MCF 10A (cell line): ENCODE measurements around the gene RGMA. TPM values are rescaled to one million over a fixed set of nuclear protein-coding genes. Genes with fewer than 3 reads are reported as not detected.
A peak's percentile ranks its signal among the peaks of the same experiment; 100 is the strongest.

Experiments
- Bru-seq: library from RNA; stranded (reverse); fragments of 400-500 nt; gene quantifications from one replicate; lab custom pipeline; 2021; lab: Mats Ljungman, UMichigan
- BruChase-seq, 2 experiments: library from RNA; stranded (reverse); fragments of 400-500 nt; gene quantifications; one replicate each; lab custom pipeline; 2021; lab: Mats Ljungman, UMichigan
- BruUV-seq: library from RNA; stranded (reverse); fragments of 400-500 nt; replicated peaks from 2 replicates; lab custom pipeline; 2021; lab: Mats Ljungman, UMichigan
- CTCF ChIA-PET: fragments of 300-600 bp; sonication (Branson Sonifier 250); formaldehyde crosslinking; extraction: SDS; loops from one replicate; lab custom pipeline; 2021; ENCODE audit warnings: antibody characterized with exemption, inconsistent platforms; lab: Yijun Ruan, JAX
- POLR2A ChIA-PET: fragments of 300-600, 350-650 bp; sonication (Branson Sonifier 250); formaldehyde crosslinking; extraction: SDS; loops from one replicate; lab custom pipeline; 2020; ENCODE audit warnings: antibody characterized with exemption, inconsistent platforms; lab: Yijun Ruan, JAX
- DNase-seq: peaks from one replicate; pipeline ENCODE4 v3.0.0-alpha.2; 2018; ENCODE audit not compliant: unreplicated experiment
- H3K27ac Mint-ChIP-seq: one replicate; pipeline ENCODE4 v1.8.0; 2022; ENCODE audit warnings: mild to moderate bottlenecking, low read depth, mixed read lengths; ENCODE audit not compliant: unreplicated experiment
- H3K27me3 Mint-ChIP-seq: one replicate; pipeline ENCODE4 v1.8.0; 2022; ENCODE audit warnings: mixed read lengths; ENCODE audit not compliant: insufficient read depth, unreplicated experiment
- H3K36me3 Mint-ChIP-seq: one replicate; pipeline ENCODE4 v1.8.0; 2022; ENCODE audit warnings: mild to moderate bottlenecking, moderate library complexity, mixed read lengths; ENCODE audit not compliant: insufficient read depth, unreplicated experiment
- H3K4me1 Mint-ChIP-seq: one replicate; pipeline ENCODE4 v1.8.0; 2022; ENCODE audit warnings: mixed read lengths; ENCODE audit not compliant: insufficient read depth, unreplicated experiment
- H3K4me3 Mint-ChIP-seq: one replicate; pipeline ENCODE4 v1.8.0; 2022; ENCODE audit warnings: mild to moderate bottlenecking, moderate library complexity, mixed read lengths; ENCODE audit not compliant: unreplicated experiment
- H3K9me3 Mint-ChIP-seq: one replicate; pipeline ENCODE4 v1.8.0; 2022; ENCODE audit warnings: mixed read lengths; ENCODE audit not compliant: unreplicated experiment
- intact Hi-C: fragments of 100-400 bp; cut with micrococcal nuclease; formaldehyde crosslinking; loops from 2 replicates; pipeline ENCODE4 v1.14.1; 2022
- long read RNA-seq: library from polyadenylated mRNA; stranded (forward); transcript quantifications from one replicate; pipeline ENCODE4 v2.0.0, GENCODE V29; 2022
- total RNA-seq: library from RNA; stranded (reverse); gene quantifications from 2 replicates; pipeline ENCODE4 v1.2.3, GENCODE V29; 2022
- TF ChIP-seq, protein P1 (sequence below): fragments of 200-600 bp; IDR thresholded peaks from one replicate; pipeline ENCODE4 v1.8.0; 2022; ENCODE audit warnings: antibody characterized with exemption, mild to moderate bottlenecking; ENCODE audit not compliant: unreplicated experiment

Gene RGMA, protein sequence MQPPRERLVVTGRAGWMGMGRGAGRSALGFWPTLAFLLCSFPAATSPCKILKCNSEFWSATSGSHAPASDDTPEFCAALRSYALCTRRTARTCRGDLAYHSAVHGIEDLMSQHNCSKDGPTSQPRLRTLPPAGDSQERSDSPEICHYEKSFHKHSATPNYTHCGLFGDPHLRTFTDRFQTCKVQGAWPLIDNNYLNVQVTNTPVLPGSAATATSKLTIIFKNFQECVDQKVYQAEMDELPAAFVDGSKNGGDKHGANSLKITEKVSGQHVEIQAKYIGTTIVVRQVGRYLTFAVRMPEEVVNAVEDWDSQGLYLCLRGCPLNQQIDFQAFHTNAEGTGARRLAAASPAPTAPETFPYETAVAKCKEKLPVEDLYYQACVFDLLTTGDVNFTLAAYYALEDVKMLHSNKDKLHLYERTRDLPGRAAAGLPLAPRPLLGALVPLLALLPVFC
- total RNA-seq (0.37 and 0.51 TPM in 2 replicates), Bru-seq, nascent RNA (percentile 19 among the genes with signal in this experiment), BruChase-seq, experiment 1, labeled RNA remaining after a 6-hour chase (percentile 17 among the genes with signal in this experiment), BruChase-seq, experiment 2, labeled RNA remaining after a 2-hour chase (percentile 17 among the genes with signal in this experiment)
- long read RNA-seq: 0 reads

DNA sequence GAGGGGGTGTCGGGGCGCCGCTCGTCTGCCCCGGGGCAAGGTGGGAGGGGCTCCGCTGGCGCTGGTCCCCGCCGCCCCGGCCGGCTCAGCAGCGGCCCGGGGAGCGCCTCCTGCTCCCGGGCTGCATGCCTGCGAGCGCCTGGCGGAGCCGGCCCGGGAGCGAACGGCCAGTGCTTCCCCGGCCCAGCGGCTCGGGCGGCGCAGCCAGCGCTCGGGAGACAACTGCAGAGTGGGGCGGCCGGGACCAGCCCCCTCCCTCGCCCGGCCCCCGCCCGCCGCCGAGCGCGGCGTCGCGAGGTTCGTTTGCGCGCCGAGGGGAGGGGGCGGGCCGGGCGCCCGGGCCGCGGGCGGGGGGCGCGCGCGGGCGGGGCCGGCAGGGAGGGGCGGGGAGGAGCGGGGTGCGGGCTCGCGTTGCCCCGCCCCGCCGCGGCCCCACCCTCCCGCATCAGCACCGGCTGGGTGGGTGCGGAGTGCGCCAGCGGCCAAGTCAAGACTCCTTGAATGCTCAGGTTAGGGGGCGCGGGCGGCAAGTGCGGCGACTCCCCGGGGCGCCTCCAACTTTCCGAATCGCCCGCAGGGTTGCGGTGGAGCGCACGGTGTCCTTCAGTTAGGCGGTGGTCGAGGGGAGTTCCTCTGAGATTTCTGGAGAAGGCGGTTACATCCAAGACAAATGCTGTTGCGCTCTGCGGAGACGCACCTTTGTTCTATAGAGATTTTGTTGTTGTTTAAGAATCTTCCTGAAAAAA lies at the start of gene RGMA:
RGMA (minus strand) TSS at position 231 of the 746 bp plus-strand sequence. CDS start 279 bp downstream, outside the sequence.
- TF ChIP-seq, protein P1, sequence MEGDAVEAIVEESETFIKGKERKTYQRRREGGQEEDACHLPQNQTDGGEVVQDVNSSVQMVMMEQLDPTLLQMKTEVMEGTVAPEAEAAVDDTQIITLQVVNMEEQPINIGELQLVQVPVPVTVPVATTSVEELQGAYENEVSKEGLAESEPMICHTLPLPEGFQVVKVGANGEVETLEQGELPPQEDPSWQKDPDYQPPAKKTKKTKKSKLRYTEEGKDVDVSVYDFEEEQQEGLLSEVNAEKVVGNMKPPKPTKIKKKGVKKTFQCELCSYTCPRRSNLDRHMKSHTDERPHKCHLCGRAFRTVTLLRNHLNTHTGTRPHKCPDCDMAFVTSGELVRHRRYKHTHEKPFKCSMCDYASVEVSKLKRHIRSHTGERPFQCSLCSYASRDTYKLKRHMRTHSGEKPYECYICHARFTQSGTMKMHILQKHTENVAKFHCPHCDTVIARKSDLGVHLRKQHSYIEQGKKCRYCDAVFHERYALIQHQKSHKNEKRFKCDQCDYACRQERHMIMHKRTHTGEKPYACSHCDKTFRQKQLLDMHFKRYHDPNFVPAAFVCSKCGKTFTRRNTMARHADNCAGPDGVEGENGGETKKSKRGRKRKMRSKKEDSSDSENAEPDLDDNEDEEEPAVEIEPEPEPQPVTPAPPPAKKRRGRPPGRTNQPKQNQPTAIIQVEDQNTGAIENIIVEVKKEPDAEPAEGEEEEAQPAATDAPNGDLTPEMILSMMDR: no peak
- BruUV-seq: no TSS peak
- POLR2A ChIA-PET: interaction anchor here (0.6 to 1.9 kb wide), 4 partner anchors 15 to 1030 kb away, joined by 3 to 5 read pairs (median 5); no protein-coding TSS in a partner anchor
- Mint-ChIP-seq H3K36me3 (no peaks in the 10 kb centered on the region), H3K4me3 (peak within 1 kb of the TSS; percentile 69), H3K27me3 (peaks cover 23% of the 10 kb centered on the region), H3K27ac (no peak within 1 kb of the TSS), H3K4me1 (no peaks in the 10 kb centered on the region), H3K9me3 (no peaks in the 10 kb centered on the region)
- intact Hi-C loops: loop anchor here (1.0 to 5.0 kb wide), 5 partner anchors 58 to 1031 kb away; no protein-coding TSS in a partner anchor
- CTCF ChIA-PET: interaction anchor here (0.6 to 3.6 kb wide), 21 partner anchors 11 to 1255 kb away, joined by 3 to 65 read pairs (median 6); no protein-coding TSS in a partner anchor
- no peak for DNase-seq

DNA sequence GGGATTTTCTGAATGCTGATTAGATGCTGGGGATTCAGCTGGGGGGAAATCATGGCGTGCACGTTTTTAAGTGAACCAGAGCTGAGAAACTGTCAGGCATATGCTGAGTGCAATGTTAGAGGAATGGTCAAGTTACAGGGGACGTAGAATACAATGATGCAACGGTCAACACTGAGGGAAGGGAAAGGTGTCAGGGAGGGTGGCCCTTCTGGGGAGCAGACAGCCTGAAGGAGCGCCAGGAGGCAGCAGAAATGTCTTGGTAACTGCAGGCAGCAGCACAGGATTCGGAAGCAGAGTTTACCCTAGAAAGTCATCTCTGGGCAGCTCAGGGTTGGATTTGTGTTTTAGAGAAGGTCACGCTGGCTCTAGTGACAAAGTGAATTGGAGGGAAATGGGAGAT lies 47.6 kb upstream of the RGMA start:
- ChIA-PET CTCF (no interaction called here), POLR2A (no interaction called here)
- no TSS peak for BruUV-seq
- H3K4me1 Mint-ChIP-seq: no peaks in the 10 kb centered on the region
- TF ChIP-seq, protein P1: no peak
- H3K27ac Mint-ChIP-seq: no peak overlapping the region
- H3K27me3 Mint-ChIP-seq: no peaks in the 10 kb centered on the region
- intact Hi-C loops: no loop called here
- H3K36me3 Mint-ChIP-seq: no peaks in the 10 kb centered on the region
- DNase-seq: no peak
- H3K9me3 Mint-ChIP-seq: no peaks in the 10 kb centered on the region
- H3K4me3 Mint-ChIP-seq: no peak overlapping the region

DNA sequence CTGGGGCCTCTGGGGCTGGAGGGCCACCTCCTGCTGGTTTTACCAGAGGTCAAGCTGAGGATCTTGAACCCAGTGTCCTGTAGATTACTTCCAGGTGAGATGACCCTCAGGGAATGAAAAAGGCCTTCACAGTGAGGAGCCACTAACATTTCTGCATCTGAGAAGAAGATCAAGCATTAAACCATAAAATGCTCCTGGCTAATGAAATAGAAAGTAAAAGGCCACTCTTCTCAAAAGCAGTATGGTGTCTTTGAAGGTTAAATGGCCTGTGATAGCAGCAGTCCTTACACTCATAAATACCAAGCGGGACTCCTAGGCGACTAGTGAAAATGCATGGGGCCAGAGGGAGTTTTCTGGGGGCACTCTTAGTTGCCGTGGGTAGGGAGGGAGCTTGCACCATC lies 47.0 kb upstream of the RGMA start:
- Mint-ChIP-seq H3K4me1 (no peaks in the 10 kb centered on the region), H3K4me3 (no peak overlapping the region), H3K27ac (no peak overlapping the region), H3K36me3 (no peaks in the 10 kb centered on the region), H3K9me3 (no peaks in the 10 kb centered on the region), H3K27me3 (no peaks in the 10 kb centered on the region)
- TF ChIP-seq, protein P1: no peak
- intact Hi-C loops: no loop called here
- CTCF ChIA-PET: no interaction called here
- no peak for DNase-seq
- POLR2A ChIA-PET: no interaction called here
- BruUV-seq: no TSS peak
